ENCODE measurements around the gene CYP1A2.

CYP1A2 gene

GRCh38 chr15:74795966-74796625 is 47.5 kb downstream of the CYP1A2 start:
- Histone ChIP-seq H3K27me3 (replicated peaks; ENCODE audit: control insufficient read depth, insufficient read depth, low read length, poor library complexity, severe bottlenecking) (no peaks in the 10 kb centered on the region), H3K4me3 (ENCODE audit: insufficient read depth, low read depth, low read length, poor library complexity, severe bottlenecking) (no peak overlapping the region), H3K27ac (ENCODE audit: insufficient read depth, low read length, poor library complexity, severe bottlenecking) (peak overlapping the region; percentile 90), H3K36me3 (ENCODE audit: control insufficient read depth, insufficient read depth, low read length) (peaks cover 37% of the 10 kb centered on the region), H3K9me3 (ENCODE audit: control insufficient read depth, low read length) (no peaks in the 10 kb centered on the region), H3K4me1 (ENCODE audit: control insufficient read depth, insufficient read depth, low read length, poor library complexity, severe bottlenecking) (peaks cover 88% of the 10 kb centered on the region)
- peak in 1 of 3 donors; percentile 43 for DNase-seq

GRCh38 chr15:74798388-74799254 is 50.0 kb downstream of the CYP1A2 start:
- H3K9me3 ChIP-seq (ENCODE audit: control insufficient read depth, low read length), result no peaks in the 10 kb centered on the region
- DNase-seq, result no peak
- no peak overlapping the region for H3K4me3 ChIP-seq (ENCODE audit: insufficient read depth, low read depth, low read length, poor library complexity, severe bottlenecking)
- peak overlapping the region; percentile 90 for H3K27ac ChIP-seq (ENCODE audit: insufficient read depth, low read length, poor library complexity, severe bottlenecking)
- H3K27me3 ChIP-seq (replicated peaks; ENCODE audit: control insufficient read depth, insufficient read depth, low read length, poor library complexity, severe bottlenecking), result no peaks in the 10 kb centered on the region
- H3K36me3 ChIP-seq (ENCODE audit: control insufficient read depth, insufficient read depth, low read length), result peaks cover 62% of the 10 kb centered on the region
- H3K4me1 ChIP-seq (ENCODE audit: control insufficient read depth, insufficient read depth, low read length, poor library complexity, severe bottlenecking), result peaks cover 62% of the 10 kb centered on the region

GRCh38 chr15:74799255-74799855 is 50.7 kb downstream of the CYP1A2 start:
- no peak overlapping the region for H3K4me3 ChIP-seq (ENCODE audit: insufficient read depth, low read depth, low read length, poor library complexity, severe bottlenecking)
- peak overlapping the region; percentile 90 for H3K27ac ChIP-seq (ENCODE audit: insufficient read depth, low read length, poor library complexity, severe bottlenecking)
- peaks cover 70% of the 10 kb centered on the region for H3K36me3 ChIP-seq (ENCODE audit: control insufficient read depth, insufficient read depth, low read length)
- DNase-seq, result no peak
- no peaks in the 10 kb centered on the region for H3K27me3 ChIP-seq (replicated peaks; ENCODE audit: control insufficient read depth, insufficient read depth, low read length, poor library complexity, severe bottlenecking)
- peaks cover 56% of the 10 kb centered on the region for H3K4me1 ChIP-seq (ENCODE audit: control insufficient read depth, insufficient read depth, low read length, poor library complexity, severe bottlenecking)
- H3K9me3 ChIP-seq (ENCODE audit: control insufficient read depth, low read length), result no peaks in the 10 kb centered on the region

- peaks cover 68% of the 10 kb centered on the region for H3K36me3 ChIP-seq (ENCODE audit: control insufficient read depth, insufficient read depth, low read length)
- no peaks in the 10 kb centered on the region for H3K27me3 ChIP-seq (replicated peaks; ENCODE audit: control insufficient read depth, insufficient read depth, low read length, poor library complexity, severe bottlenecking)
- no peak overlapping the region for H3K4me3 ChIP-seq (ENCODE audit: insufficient read depth, low read depth, low read length, poor library complexity, severe bottlenecking)
- no peaks in the 10 kb centered on the region for H3K9me3 ChIP-seq (ENCODE audit: control insufficient read depth, low read length)
- peaks cover 50% of the 10 kb centered on the region for H3K4me1 ChIP-seq (ENCODE audit: control insufficient read depth, insufficient read depth, low read length, poor library complexity, severe bottlenecking)
- DNase-seq, result peak; percentile 79 to 85 (median 84)
- H3K27ac ChIP-seq (ENCODE audit: insufficient read depth, low read length, poor library complexity, severe bottlenecking), result peak overlapping the region; percentile 90
Measured at GRCh38 chr15:74799856-74800558, 51.4 kb downstream of the CYP1A2 start.

- H3K4me3 ChIP-seq (ENCODE audit: insufficient read depth, low read depth, low read length, poor library complexity, severe bottlenecking), result no peak overlapping the region
- peak overlapping the region; percentile 4 for H3K27ac ChIP-seq (ENCODE audit: insufficient read depth, low read length, poor library complexity, severe bottlenecking)
- DNase-seq, result no peak
- peaks cover 43% of the 10 kb centered on the region for H3K4me1 ChIP-seq (ENCODE audit: control insufficient read depth, insufficient read depth, low read length, poor library complexity, severe bottlenecking)
- no peaks in the 10 kb centered on the region for H3K9me3 ChIP-seq (ENCODE audit: control insufficient read depth, low read length)
- H3K27me3 ChIP-seq (replicated peaks; ENCODE audit: control insufficient read depth, insufficient read depth, low read length, poor library complexity, severe bottlenecking), result no peaks in the 10 kb centered on the region
- peaks cover 68% of the 10 kb centered on the region for H3K36me3 ChIP-seq (ENCODE audit: control insufficient read depth, insufficient read depth, low read length)
Measured at GRCh38 chr15:74800559-74801094, 52.0 kb downstream of the CYP1A2 start.

GRCh38 chr15:74801311-74801997 is 52.8 kb downstream of the CYP1A2 start:
- Histone ChIP-seq H3K4me1 (ENCODE audit: control insufficient read depth, insufficient read depth, low read length, poor library complexity, severe bottlenecking) (peaks cover 36% of the 10 kb centered on the region), H3K27me3 (replicated peaks; ENCODE audit: control insufficient read depth, insufficient read depth, low read length, poor library complexity, severe bottlenecking) (no peaks in the 10 kb centered on the region), H3K4me3 (ENCODE audit: insufficient read depth, low read depth, low read length, poor library complexity, severe bottlenecking) (no peak overlapping the region), H3K9me3 (ENCODE audit: control insufficient read depth, low read length) (no peaks in the 10 kb centered on the region), H3K27ac (ENCODE audit: insufficient read depth, low read length, poor library complexity, severe bottlenecking) (peak overlapping the region; percentile 4), H3K36me3 (ENCODE audit: control insufficient read depth, insufficient read depth, low read length) (peaks cover 68% of the 10 kb centered on the region)
- no peak for DNase-seq

GRCh38 chr15:74802290-74802689 is 53.6 kb downstream of the CYP1A2 start:
- DNase-seq, result no peak
- Histone ChIP-seq H3K4me3 (ENCODE audit: insufficient read depth, low read depth, low read length, poor library complexity, severe bottlenecking) (no peak overlapping the region), H3K4me1 (ENCODE audit: control insufficient read depth, insufficient read depth, low read length, poor library complexity, severe bottlenecking) (peaks cover 32% of the 10 kb centered on the region), H3K27me3 (replicated peaks; ENCODE audit: control insufficient read depth, insufficient read depth, low read length, poor library complexity, severe bottlenecking) (no peaks in the 10 kb centered on the region), H3K27ac (ENCODE audit: insufficient read depth, low read length, poor library complexity, severe bottlenecking) (no peak overlapping the region), H3K36me3 (ENCODE audit: control insufficient read depth, insufficient read depth, low read length) (peaks cover 68% of the 10 kb centered on the region), H3K9me3 (ENCODE audit: control insufficient read depth, low read length) (no peaks in the 10 kb centered on the region)

GRCh38 chr15:74802862-74803447 is 54.3 kb downstream of the CYP1A2 start:
- Histone ChIP-seq H3K4me3 (ENCODE audit: insufficient read depth, low read depth, low read length, poor library complexity, severe bottlenecking) (no peak overlapping the region), H3K27me3 (replicated peaks; ENCODE audit: control insufficient read depth, insufficient read depth, low read length, poor library complexity, severe bottlenecking) (no peaks in the 10 kb centered on the region), H3K27ac (ENCODE audit: insufficient read depth, low read length, poor library complexity, severe bottlenecking) (no peak overlapping the region), H3K36me3 (ENCODE audit: control insufficient read depth, insufficient read depth, low read length) (peaks cover 65% of the 10 kb centered on the region), H3K4me1 (ENCODE audit: control insufficient read depth, insufficient read depth, low read length, poor library complexity, severe bottlenecking) (peaks cover 27% of the 10 kb centered on the region), H3K9me3 (ENCODE audit: control insufficient read depth, low read length) (no peaks in the 10 kb centered on the region)
- no peak for DNase-seq

GRCh38 chr15:74804935-74805334 is 56.3 kb downstream of the CYP1A2 start:
- Histone ChIP-seq H3K36me3 (ENCODE audit: control insufficient read depth, insufficient read depth, low read length) (peaks cover 45% of the 10 kb centered on the region), H3K9me3 (ENCODE audit: control insufficient read depth, low read length) (no peaks in the 10 kb centered on the region), H3K4me3 (ENCODE audit: insufficient read depth, low read depth, low read length, poor library complexity, severe bottlenecking) (no peak overlapping the region), H3K27ac (ENCODE audit: insufficient read depth, low read length, poor library complexity, severe bottlenecking) (no peak overlapping the region), H3K4me1 (ENCODE audit: control insufficient read depth, insufficient read depth, low read length, poor library complexity, severe bottlenecking) (peaks cover 7% of the 10 kb centered on the region), H3K27me3 (replicated peaks; ENCODE audit: control insufficient read depth, insufficient read depth, low read length, poor library complexity, severe bottlenecking) (no peaks in the 10 kb centered on the region)
- no peak for DNase-seq

All from effector memory CD4-positive, alpha-beta T cell (primary cell).